Thymus (tissue), 11 donors: ENCODE data around the gene EDC4. TPM values are rescaled to one million over a fixed set of nuclear protein-coding genes. Genes with fewer than 3 reads are reported as not detected.
"Not testable (repeated sequence)": the region's sequence is repeated elsewhere in the genome, so short reads cannot be mapped to it uniquely, and the experiment has no call there.

Experiments
- DNase-seq, 9 donors: peaks; one replicate each; pipeline ENCODE4 v3.0.0-alpha.2; 2013; ENCODE audit warnings: low spot score in 9 of 9, low read depth in 6 of 9, missing footprints in 1 of 9
- H3K27ac ChIP-seq, 2 donors: one replicate each; pipeline ENCODE4 v1.5.1; 2013; ENCODE audit warnings: control low read depth in 1 of 2, low read depth in 1 of 2, low read length in 1 of 2, mild to moderate bottlenecking in 1 of 2, moderate library complexity in 1 of 2
- H3K27me3 ChIP-seq, 2 donors: one replicate each; pipeline ENCODE4 v1.5.1; 2013; ENCODE audit warnings: low read length in 1 of 2; ENCODE audit not compliant: control insufficient read depth in 2 of 2, insufficient read depth in 1 of 2
- H3K36me3 ChIP-seq, 2 donors: one replicate each; pipeline ENCODE4 v1.5.1; 2013; ENCODE audit warnings: low read length in 1 of 2, mild to moderate bottlenecking in 1 of 2, moderate library complexity in 1 of 2; ENCODE audit not compliant: control insufficient read depth in 2 of 2, insufficient read depth in 2 of 2
- H3K4me1 ChIP-seq, 2 donors: one replicate each; pipeline ENCODE4 v1.5.1; 2013; ENCODE audit warnings: low read length in 2 of 2; ENCODE audit not compliant: control insufficient read depth in 2 of 2, insufficient read depth in 2 of 2
- H3K4me3 ChIP-seq, 2 donors: one replicate each; pipeline ENCODE4 v1.5.1; 2013; ENCODE audit warnings: low read length in 2 of 2, control low read depth in 1 of 2, mild to moderate bottlenecking in 1 of 2
- H3K9me3 ChIP-seq, 2 donors: one replicate each; pipeline ENCODE4 v1.5.1; 2013; ENCODE audit warnings: low read length in 1 of 2, mild to moderate bottlenecking in 1 of 2; ENCODE audit not compliant: control insufficient read depth in 2 of 2, insufficient read depth in 1 of 2
- WGBS: extraction: QIAGEN DNeasy Blood & Tissue Kit; methylation state at CpG from one replicate; pipeline ENCODE4 v1.1.7; 2013; 5-methylcytosine and 5-hydroxymethylcytosine counted together
- polyA plus RNA-seq: library from polyadenylated mRNA; stranded (reverse); fragments of 200-250 nt; gene quantifications from one replicate; pipeline ENCODE4 v1.2.3, GENCODE V29; 2013
- total RNA-seq: library from RNA; stranded (reverse); fragments of 120-200 nt; gene quantifications from one replicate; pipeline ENCODE4 v1.2.4, GENCODE V29; 2013
- donor health status: healthy.

Gene EDC4
- total and polyA plus RNA-seq, 2 donors: 39.7 to 45.0 TPM

GRCh38 chr16:67910158-67910557 lies 37.3 kb downstream of the EDC4 start:
- Histone ChIP-seq H3K36me3 (peaks cover 32 to 36% of the 10 kb centered on the region in 2 donors), H3K27ac (no peak overlapping the region), H3K27me3 (no peaks in the 10 kb centered on the region), H3K9me3 (no peaks in the 10 kb centered on the region), H3K4me3 (no peak overlapping the region), H3K4me1 (peaks cover 2 to 19% of the 10 kb centered on the region in 2 donors)
- DNase-seq: peak in 8 of 9 donors; percentile 29 to 81 (median 56)
- 42% methylated on average over 2 of the region's 2 CpGs for WGBS

GRCh38 chr16:67914758-67915495 lies 42.1 kb downstream of the EDC4 start:
- DNase-seq: no peak
- WGBS: 96% methylated on average over 7 of the region's 7 CpGs
- no peaks in the 10 kb centered on the region for H3K27me3 ChIP-seq
- H3K27ac ChIP-seq: no peak overlapping the region
- no peaks in the 10 kb centered on the region for H3K9me3 ChIP-seq
- H3K4me1 ChIP-seq: peaks cover 2 to 12% of the 10 kb centered on the region in 2 donors
- no peak overlapping the region for H3K4me3 ChIP-seq
- H3K36me3 ChIP-seq: peaks cover 27 to 57% of the 10 kb centered on the region in 2 donors

GRCh38 chr16:67915496-67915769 lies 42.6 kb downstream of the EDC4 start:
- H3K4me1 ChIP-seq: not testable (repeated sequence)

DNA sequence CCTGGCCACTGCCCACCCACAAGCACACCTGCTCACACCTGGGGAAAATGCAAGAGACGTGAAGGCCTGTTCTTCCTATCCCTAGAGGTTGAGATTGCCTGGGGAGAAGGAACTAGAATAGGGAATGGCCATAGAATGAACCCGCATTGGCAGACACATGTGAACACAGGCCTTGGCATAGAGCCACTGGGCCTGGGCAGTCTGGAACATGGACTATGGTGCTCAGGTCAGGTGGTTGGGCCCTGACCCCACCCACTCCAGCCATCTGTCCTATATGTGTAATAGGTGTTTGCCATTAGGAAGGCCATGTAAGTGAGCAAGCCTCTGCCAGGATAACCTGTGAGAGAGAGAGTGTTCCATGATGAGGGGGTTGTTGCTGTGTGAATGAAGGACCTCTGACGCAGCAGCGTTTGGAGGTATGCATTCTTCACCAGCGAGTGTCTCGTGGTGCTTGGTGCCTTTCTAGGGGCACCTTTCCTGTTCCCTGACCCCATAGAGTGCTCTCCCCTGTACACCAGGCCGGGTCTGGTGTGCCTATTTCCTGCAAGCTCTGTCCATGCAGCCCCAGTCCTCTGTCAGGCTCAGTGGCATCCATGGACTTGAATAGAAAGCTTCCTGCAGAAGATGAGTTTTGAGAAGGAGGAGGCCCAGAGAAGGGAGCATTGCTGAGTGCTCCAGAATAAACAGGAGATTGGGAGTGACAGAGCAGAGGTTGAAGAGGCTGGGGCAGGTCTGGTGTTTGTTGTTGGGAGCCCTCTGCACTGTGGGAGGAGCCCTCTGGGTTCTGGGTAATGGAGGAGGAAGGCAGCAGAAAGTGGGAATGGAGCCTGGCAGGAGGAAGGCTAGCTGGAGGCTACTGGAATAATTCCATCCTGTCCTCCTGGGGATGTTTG lies 43.2 kb downstream of the EDC4 start:
- H3K27me3 ChIP-seq: no peaks in the 10 kb centered on the region
- H3K27ac ChIP-seq: no peak overlapping the region
- H3K4me1 ChIP-seq: peaks cover under 1 to 2% of the 10 kb centered on the region in 2 donors
- DNase-seq: no peak
- 96% methylated on average over 7 of the region's 7 CpGs for WGBS
- peaks cover 25 to 61% of the 10 kb centered on the region in 2 donors for H3K36me3 ChIP-seq
- H3K9me3 ChIP-seq: no peaks in the 10 kb centered on the region
- no peak overlapping the region for H3K4me3 ChIP-seq

More at GRCh38 chr16:67915496-67915769, 42.6 kb downstream of the EDC4 start:
- peaks cover 27 to 61% of the 10 kb centered on the region in 2 donors for H3K36me3 ChIP-seq
- H3K4me3 ChIP-seq, H3K27ac ChIP-seq, DNase-seq, H3K9me3 ChIP-seq, H3K27me3 ChIP-seq: not testable (repeated sequence)
- WGBS: 97% methylated on average over 2 of the region's 2 CpGs

- 94% methylated on average over 6 of the region's 6 CpGs for WGBS
- Histone ChIP-seq H3K4me1 (peaks cover 0 to 2% of the 10 kb centered on the region in 2 donors), H3K4me3 (no peak overlapping the region), H3K9me3 (no peaks in the 10 kb centered on the region), H3K36me3 (peaks cover 23 to 50% of the 10 kb centered on the region in 2 donors), H3K27me3 (no peaks in the 10 kb centered on the region), H3K27ac (peak overlapping the region in 1 of 2 donors; percentile 66)
- no peak for DNase-seq
These were observed 44.4 kb downstream of the EDC4 start for GRCh38 chr16:67917140-67917851.

DNA sequence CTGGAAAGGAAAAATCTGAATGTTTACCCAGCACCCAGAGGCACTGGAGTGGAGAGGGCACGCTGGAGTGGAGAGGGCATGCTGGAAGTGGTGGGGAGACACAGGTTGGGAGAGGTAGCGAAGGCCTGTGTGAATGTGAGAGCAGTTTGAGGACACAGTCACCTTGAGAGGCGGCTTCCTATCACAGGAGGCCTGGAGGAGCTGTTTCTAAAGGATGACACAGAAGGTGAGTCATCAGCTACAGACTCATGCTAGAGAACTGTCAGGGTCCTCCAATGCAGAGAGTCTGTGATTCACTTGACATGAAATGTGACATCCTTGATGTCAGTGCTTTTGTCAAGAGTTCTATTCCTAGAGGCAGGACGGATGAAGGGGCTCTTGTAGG lies 45.0 kb downstream of the EDC4 start:
- H3K27ac ChIP-seq: peak overlapping the region in 1 of 2 donors; percentile 66
- no peaks in the 10 kb centered on the region for H3K9me3 ChIP-seq
- no peak overlapping the region for H3K4me3 ChIP-seq
- peaks cover 28 to 52% of the 10 kb centered on the region in 2 donors for H3K36me3 ChIP-seq
- DNase-seq: no peak
- WGBS: 95% methylated on average over 4 of the region's 4 CpGs
- H3K27me3 ChIP-seq: no peaks in the 10 kb centered on the region
- H3K4me1 ChIP-seq: peaks cover 0 to 2% of the 10 kb centered on the region in 2 donors

GRCh38 chr16:67919622-67920221 lies 46.9 kb downstream of the EDC4 start:
- no peak for DNase-seq
- H3K27me3 ChIP-seq: no peaks in the 10 kb centered on the region
- no peak overlapping the region for H3K27ac ChIP-seq
- peaks cover 36 to 58% of the 10 kb centered on the region in 2 donors for H3K36me3 ChIP-seq
- H3K4me3 ChIP-seq: no peak overlapping the region
- peaks cover 0 to 2% of the 10 kb centered on the region in 2 donors for H3K4me1 ChIP-seq
- WGBS: 95% methylated on average over 6 of the region's 6 CpGs
- no peaks in the 10 kb centered on the region for H3K9me3 ChIP-seq

- 93% methylated on average over 5 of the region's 5 CpGs for WGBS
- Histone ChIP-seq H3K4me1 (no peaks in the 10 kb centered on the region), H3K27me3 (no peaks in the 10 kb centered on the region), H3K27ac (no peak overlapping the region), H3K4me3 (no peak overlapping the region), H3K9me3 (no peaks in the 10 kb centered on the region), H3K36me3 (peaks cover 32 to 45% of the 10 kb centered on the region in 2 donors)
- DNase-seq: no peak
These were observed 49.4 kb downstream of the EDC4 start for GRCh38 chr16:67922221-67922620.
